GM03348 (cell line): ENCODE measurements around the gene SH2D3C.

Experiments used
- DNase-seq: peaks from one replicate; pipeline ENCODE4 v3.0.0; 2012; ENCODE audit warnings: low spot score

The SH2D3C gene

DNA sequence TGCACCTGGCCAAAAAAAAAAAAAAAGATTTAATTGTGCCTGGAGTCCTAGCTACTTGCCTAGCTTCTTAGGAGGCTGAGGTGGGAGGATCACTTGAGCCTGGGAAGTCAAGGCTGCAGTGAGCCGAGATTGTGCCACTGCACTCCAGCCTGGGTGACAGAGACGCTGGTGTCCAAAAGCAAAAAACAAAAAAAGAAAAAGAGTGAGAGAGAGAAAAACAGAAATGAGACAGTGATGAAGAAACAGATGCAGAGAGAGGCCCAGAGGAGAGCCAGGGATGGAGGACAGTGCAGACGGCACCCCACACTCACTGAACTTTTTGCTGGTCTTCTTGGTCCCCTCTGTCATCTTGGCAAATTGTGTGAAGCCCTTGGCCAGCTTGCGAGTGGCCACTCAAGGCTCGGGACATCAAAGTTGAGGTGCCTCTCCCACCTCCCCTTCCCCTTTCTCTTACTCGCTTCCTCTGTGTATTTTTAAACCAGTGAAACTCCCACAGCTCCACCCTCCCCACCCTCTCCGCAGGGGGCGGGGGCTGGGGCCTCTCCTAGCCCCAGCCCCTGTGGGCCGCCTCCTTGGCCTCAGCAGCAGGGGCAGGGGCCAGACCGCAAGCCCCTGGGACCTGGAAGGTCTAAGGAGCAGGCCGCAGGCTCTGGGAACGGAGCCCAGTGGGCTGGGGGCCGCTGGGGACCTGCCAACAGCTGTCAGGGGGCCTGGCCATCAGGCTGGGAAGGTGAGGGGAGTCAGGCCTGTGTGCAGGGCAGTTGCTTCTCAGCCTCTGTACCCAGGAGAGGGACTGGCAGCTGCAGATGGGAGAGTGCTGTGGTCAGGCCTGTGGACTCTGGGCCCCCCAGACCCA is at the start of gene SH2D3C:
Gene SH2D3C (minus strand): TSS at position 387 of the 856 bp plus-strand sequence. CDS start 39 bp downstream, at position 348.
- DNase-seq: no peak

- DNase-seq: no peak
Measured at GRCh38 chr9:127826253-127826913, 47.9 kb upstream of the SH2D3C start.

- no peak for DNase-seq
Measured at GRCh38 chr9:127825319-127826051, 47.0 kb upstream of the SH2D3C start.

- DNase-seq: no peak
Measured at GRCh38 chr9:127822108-127822507, 43.6 kb upstream of the SH2D3C start.

GRCh38 chr9:127818574-127818973 is 40.1 kb upstream of the SH2D3C start:
- no peak for DNase-seq

- DNase-seq: no peak
Measured at GRCh38 chr9:127817881-127818434, 39.5 kb upstream of the SH2D3C start.

- DNase-seq: no peak
Measured at GRCh38 chr9:127816728-127817127, 38.3 kb upstream of the SH2D3C start.

GRCh38 chr9:127816362-127816725 is 37.9 kb upstream of the SH2D3C start:
- DNase-seq: no peak

- DNase-seq: no peak
Measured at GRCh38 chr9:127815512-127816361, 37.3 kb upstream of the SH2D3C start.

DNA sequence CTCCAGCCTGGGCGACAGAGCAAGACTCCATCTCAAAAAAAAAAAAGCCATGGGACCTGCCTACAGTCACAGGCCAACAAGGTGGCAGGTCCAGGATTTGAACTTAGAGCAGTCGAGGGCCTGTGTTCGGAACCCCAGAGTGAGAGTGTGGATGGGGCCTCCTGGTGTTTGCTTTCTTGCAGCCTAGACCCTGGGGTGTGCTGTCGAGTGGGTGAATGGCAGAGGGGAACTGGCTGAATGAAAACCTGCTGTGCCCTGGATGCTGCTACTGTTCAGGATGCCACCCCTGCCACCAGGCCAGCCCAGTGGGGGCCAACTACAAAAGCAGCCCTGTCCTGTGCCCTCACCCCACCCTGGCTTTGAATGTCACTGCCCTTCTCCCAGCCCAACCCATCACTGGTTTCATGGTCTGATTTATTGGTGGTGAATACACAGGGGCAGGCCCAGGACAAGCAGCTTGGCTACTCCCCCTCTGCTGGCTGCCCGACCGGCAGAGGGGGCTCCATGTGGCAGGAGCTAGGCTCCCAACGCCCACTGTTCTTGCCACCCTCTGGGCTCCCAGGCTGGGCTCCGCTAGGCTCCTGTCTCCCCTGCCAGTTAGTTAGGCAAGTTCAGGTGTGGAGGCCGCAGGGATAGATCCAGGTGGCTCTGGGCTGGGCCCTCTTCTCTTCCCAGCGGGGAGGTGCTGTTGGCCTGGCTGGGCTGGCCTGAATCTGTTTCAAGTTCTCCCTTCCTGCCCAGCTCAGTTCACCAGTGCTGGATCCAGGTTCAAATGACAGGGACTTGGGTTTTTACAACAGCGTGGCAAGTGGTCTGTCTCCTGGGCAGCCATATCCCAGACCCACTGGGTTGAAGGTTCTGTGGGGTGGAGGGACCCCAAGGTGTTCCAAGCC is 36.4 kb upstream of the SH2D3C start:
- DNase-seq: no peak

DNA sequence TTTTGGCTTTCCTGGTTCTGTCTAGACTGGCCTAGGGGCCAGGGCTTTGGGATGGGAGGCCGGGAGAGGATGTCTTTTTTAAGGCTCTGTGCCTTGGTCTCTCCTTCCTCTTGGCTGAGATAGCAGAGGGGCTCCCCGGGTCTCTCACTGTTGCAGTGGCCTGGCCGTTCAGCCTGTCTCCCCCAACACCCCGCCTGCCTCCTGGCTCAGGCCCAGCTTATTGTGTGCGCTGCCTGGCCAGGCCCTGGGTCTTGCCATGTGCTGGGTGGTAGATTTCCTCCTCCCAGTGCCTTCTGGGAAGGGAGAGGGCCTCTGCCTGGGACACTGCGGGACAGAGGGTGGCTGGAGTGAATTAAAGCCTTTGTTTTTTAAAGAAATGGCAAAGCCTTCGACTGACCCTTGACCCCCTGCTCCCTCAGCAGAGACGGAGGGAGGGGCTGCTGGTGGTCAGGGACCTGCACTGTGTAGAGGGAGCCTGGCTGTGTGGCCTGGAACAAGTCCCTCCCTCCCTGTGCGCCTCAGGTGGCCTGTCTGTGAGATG is 35.3 kb upstream of the SH2D3C start:
- DNase-seq: no peak

DNA sequence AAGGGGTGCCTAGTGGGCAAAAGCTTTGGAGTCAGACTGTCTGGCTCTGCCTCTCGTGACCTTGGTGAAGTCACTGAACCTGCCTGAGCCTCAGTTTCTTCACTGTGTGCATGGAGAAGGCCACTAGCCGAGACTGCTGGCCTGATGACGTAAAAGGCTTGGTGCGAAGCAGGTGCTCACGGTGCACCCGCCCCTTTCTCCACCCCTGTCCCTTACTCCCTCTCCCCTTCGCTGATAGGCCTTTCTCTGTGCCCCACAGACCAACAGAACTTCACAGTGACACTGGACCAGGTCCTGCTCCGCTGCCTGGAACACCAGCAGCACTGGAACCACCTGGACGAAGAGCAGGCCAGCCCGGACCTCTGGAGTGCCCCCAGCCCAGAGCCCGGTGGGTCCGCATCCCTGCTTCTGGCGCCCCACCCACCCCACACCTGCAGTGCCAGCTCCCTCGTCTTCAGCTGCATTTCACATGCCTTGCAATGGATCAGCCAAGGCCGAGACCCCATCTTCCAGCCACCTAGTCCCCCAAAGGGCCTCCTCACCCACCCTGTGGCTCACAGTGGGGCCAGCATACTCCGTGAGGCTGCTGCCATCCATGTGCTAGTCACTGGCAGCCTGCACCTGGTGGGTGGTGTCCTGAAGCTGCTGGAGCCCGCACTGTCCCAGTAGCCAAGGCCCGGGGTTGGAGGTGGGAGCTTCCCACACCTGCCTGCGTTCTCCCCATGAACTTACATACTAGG is 34.6 kb upstream of the SH2D3C start:
- no peak for DNase-seq

DNA sequence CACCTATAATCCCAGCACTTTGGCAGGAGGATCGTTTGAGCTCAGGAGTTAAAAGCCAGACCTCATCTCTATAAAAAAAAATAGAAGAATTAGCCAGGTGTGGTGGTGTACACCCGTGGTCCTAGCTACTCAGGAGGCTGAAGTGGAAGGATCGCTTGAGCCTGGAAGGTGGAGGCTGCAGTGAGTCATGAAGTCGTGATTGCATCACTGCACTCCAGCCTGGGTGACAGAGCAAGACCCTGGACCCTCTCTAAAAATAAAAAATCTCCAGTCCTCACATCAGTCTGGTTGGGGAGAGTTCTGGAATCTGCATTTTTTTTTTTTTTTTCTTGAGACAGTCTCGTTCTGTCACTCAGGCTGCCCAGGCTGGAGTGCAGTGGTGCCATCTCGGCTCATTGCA is 33.5 kb upstream of the SH2D3C start:
- no peak for DNase-seq

DNA sequence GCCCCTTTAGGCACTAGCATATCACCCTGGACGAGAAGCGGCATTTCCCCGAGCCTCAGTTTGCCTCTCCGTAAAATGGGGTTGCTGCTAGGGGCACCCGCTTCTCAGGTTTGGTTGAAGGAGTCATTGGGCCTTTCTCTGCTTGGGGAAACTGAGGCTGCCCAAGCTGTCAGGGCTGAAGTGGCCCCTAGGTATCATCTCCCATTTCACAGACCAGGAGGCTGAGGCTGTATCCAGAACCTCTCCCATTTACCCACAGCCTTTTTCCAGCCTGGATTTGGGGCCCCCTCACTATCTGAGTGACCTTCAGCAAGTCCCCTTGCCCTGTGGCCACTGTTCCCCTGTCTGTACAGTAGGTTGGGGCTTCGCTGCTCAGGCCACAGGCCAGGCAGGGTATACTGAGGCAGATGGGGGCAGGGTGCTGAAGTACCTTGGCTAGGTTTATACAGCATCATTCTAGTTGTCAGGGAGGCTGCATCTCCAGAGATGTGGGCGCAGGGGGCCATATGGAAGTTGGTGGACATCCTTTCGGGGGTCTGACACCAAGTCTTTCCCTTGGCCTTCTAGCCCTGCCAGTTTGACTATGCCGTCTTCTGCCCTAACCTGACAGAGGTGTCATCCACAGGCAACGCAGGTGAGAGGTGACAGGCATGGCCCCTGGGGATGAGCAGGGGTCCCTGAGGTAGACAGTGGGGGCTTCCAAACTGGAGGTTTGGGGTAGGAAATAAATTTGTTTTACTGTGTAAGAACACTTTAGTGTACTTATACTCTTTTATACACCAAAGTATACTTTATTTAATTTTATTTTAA is 32.1 kb upstream of the SH2D3C start:
- DNase-seq: no peak

DNA sequence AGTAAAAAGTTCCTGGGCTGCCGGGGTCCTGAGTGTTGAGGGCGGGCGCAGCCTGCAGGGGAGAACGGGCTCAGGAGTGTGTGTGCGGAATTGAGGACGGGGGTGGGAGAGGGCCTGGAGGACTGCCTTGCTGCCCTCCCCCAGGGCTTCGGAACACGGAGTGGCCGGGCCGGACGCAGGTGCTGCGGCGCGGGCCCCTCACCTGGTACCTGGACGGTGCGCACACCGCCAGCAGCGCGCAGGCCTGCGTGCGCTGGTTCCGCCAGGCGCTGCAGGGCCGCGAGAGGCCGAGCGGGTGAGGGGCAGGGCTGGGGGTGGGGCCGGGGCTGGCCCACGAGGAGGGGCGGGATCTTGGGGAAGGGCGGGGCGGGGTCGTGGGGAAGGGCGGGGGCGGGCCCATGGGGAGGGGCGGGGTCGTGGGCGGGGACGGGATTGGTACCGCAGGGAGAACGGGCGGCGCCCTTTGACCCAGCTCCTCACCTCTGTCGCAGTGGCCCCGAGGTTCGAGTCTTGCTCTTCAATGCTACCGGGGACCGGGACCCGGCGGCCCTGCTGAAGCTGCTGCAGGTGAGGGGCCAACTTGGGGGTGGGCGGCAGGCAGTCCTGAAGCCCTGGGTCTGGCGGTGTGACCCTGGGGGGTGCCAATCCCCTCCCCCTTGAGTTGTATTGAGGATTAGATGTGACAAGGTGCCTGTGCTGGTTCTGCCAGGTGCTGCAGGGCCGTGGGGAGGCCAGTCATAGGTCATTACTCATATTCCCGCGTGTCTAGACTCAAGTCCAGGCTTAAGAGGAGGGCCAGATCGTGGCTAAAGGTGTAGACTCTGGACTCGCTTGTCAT is 31.3 kb upstream of the SH2D3C start:
- DNase-seq: peak; percentile 39

DNA sequence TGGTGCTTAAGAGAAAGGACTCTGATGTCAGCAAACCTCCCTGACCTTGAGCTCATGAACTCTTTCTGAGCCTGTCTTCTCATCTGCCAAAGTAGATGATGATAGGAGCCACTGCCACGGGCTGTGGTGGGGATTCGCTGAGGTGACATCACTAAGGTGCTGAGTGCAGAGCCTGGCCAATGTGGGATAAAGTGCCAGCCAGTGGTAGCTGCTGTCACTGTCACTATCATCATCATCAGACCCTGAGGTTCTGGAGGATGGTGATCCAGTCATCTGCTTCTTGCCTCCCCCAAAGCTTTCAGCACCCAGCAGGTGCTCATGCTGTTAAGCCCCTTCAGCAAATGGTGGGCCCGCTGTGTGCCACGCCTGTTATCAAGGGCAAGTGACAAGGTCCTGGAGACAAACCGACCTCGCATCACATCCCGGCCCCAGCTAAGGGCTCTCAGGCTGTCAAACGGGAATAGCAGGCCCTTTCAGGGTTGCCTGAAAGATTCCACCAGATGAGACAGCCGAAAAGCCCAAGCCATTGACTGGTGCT is 30.6 kb upstream of the SH2D3C start:
- DNase-seq: no peak

DNA sequence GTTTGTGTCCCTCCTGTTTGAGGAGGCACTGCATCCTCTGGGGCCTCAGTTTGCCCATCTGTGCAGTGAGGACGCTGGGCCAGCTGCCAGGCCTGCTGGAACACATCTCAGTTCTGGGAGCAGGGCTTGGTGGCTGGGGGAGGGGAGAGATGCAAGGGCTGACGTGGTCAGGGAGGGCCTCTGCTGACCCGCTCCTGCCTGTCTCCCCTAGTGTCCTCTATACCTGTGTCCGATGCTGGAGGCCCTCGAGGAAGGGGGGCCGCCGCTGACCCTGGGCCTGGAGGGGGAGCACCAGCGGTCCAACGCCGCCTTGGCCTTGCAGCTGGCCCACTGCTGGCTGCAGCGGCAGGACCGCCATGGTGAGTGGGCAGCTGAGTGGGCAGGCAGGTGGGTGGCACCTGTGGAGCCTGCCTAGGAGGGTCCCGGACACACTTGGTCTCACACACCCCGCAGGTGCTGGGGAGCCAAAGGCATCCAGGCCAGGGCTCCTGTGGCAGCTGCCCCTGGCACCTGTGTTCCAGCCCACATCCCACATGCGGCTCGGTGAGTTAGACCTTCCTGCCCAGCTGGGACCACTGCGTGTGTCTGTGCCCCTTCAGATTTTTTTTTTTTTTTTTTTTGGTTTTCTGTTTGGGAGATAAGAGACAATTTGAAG is 30.0 kb upstream of the SH2D3C start:
- no peak for DNase-seq
